Endothelial cell of hepatic sinusoid (primary cell): ENCODE measurements around the gene CELSR1.

Source experiments
- in situ Hi-C: cut with HindIII; loops from 2 replicates; pipeline ENCODE4 v1.10.0; 2017; ENCODE audit warnings: low sequenced_read_pairs

Gene CELSR1

GRCh38 chr22:46346680-46347405 is 190.6 kb downstream of the CELSR1 start:
- in situ Hi-C loops, result no loop called here

GRCh38 chr22:46340676-46341075 is 196.7 kb downstream of the CELSR1 start:
- in situ Hi-C loops, result no loop called here

DNA sequence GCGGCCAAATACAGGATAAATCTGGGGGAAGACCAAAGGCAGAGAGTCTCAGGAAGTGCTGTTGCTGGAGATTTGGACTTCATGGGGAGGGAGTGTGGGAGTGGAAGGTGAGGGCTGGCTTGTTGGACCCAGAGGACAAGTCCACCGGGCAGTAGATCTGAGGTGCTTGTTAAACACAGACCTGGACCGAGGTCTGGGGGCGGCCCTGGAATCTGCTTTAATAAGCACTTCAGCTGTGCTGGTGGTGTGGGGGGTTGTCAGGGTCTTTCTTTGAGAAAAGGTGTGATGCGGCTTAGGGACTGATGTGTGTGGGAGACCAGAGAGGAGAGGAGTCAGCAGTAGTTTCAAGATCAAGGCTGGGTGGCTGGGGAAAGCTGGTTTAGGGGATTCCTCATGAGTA is 197.5 kb downstream of the CELSR1 start:
- in situ Hi-C loops, result loop anchor here (10.0 kb wide), 4 partner anchors 105 to 315 kb away; no protein-coding TSS in a partner anchor

GRCh38 chr22:46338636-46339035 is 198.8 kb downstream of the CELSR1 start:
- in situ Hi-C loops, result loop anchor here (10.0 kb wide), 4 partner anchors 106 to 314 kb away; no protein-coding TSS in a partner anchor

GRCh38 chr22:46337870-46338269 is 199.6 kb downstream of the CELSR1 start:
- in situ Hi-C loops, result loop anchor here (10.0 kb wide), 4 partner anchors 107 to 313 kb away; no protein-coding TSS in a partner anchor

DNA sequence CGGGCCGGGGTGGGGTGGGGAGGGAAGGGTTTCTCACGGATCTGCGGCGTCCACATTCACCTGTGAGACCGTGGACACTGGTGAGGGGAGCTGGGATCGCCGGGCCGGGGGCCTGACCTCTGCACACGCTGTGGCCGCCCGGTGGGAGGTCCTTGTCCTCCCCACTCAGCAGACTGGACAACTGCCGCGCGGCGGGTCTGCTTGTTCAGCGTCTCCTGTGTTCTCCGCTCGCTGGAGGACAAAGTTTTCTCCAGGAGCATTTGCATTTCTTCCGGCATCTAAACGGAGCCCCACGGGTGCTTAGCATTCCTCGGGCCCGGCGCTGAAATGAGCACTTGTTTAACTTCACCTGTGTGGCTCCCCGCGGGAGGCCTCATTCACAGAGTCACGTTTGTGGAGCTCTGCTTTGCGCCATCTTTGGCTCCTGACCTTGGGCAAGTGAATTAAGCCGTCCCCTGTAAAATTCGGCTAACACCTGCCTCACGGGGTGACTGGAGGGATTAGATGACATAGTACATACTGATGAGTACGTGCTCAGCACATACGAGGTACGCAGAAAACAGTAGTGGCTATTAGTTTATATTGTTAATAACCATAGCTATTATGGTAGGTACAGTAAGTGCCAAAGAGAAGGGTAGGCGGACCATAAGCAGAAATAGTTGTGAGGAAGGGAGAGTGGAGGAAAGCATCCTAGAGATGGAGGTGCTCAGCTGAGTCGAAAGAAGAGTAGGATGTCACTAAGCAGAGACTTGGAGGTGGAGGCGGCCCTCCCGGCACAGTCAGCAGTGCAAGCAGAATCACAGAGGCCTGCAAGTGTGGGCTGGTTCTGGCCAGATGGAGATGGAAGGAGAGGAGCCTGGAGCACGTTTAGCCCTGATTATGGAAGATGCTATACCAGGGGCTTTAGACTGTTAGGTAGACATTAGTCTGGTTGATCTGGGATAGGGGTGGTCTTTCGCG is 201.0 kb downstream of the CELSR1 start:
- in situ Hi-C loops, result loop anchor here (10.0 kb wide), 4 partner anchors 108 to 312 kb away; no protein-coding TSS in a partner anchor

DNA sequence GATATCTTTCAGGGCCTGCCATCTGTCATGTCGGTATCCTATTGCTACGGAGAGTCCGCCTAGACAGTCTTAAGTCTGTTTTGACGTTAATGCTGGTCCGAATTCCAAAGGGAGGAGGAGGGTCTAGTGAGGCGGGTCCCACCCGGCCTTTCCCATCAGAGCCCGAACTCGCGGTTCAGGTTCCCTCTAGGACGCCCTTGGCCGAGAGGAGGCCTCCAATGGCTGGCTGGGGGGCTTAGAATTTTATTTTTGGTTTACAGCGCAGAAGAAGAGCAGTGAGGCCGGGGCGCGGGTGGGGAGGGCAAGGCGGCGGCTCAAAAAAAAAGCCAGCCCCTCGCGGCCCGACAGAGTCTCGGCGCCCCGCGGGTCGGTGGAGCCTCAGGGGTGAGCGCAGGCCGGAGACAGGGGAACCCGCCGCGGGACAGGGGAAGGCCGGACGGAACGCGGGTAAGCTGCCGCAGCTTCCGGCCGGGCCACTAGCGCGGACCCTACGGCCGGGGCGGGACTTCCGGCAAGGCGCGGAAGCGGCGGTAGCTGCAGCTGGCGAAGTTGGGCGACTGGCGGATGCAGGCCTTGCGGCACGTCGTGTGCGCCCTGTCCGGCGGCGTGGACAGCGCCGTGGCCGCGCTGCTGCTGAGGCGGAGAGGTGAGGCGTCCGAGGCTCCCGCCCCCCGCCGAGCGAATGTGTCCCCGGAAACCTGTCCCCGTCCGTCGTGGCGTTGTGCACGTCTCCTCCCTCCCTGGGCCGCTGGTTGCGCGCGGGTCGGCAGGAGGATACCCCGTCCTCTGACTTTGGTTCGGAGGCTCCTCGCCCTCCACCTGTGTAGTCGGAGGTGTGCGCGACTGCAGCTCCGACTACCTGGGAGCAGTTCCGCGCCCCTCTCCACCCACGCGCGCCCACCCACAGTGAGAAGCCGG is 202.0 kb downstream of the CELSR1 start, which contains the start of gene TRMU:
Gene TRMU (plus strand): TSS at position 514 of the 918 bp plus-strand sequence. CDS start 51 bp downstream, at position 565.
- in situ Hi-C loops, result loop anchor here (10.0 kb wide), 4 partner anchors 109 to 311 kb away; no protein-coding TSS in a partner anchor

- in situ Hi-C loops, result loop anchor here (5.0 to 10.0 kb wide), 6 partner anchors 74 to 307 kb away; no protein-coding TSS in a partner anchor
Observed at GRCh38 chr22:46331496-46331895, 205.9 kb downstream of the CELSR1 start.

DNA sequence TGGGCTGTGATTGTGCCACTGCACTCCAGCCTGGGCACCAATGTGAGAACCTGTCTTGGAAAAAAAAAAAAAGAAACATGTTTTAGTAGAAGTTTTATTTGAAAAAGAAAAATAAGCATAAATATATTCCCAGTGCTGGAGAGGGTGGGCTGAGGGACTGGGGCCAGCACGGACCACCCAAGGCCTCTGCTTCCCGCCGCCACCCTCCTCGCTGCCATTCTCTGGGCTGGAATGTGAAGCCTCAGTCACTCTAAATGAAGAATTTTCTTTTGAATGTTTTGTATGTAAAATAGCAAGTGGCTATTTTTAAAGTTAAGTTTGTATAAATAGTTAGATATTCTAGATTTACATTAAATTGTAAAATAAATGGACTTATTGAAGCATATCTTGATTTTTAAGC is 207.0 kb downstream of the CELSR1 start:
- in situ Hi-C loops, result loop anchor here (5.0 to 10.0 kb wide), 6 partner anchors 73 to 306 kb away; no protein-coding TSS in a partner anchor

DNA sequence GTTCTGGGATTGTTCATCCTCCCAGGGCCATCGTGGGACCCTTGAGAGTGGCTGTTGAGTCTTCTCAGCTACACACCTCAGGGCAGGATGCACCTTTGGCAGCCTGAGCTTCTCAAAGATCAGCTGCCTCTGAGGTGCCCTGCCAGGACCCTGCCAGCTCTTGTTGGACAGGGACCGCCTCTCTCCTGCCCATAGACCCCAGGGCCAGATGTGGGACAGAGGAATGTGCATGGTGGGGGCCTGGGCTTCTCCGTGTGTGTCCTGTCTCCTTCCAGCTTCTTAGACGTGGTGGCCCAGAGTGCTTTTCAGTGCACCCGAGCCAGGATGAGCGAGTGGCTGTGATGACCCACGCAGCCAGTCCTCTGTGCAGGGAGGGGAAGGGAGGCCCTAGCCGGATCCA is 207.8 kb downstream of the CELSR1 start:
- in situ Hi-C loops, result loop anchor here (5.0 to 10.0 kb wide), 6 partner anchors 72 to 305 kb away; no protein-coding TSS in a partner anchor

- in situ Hi-C loops, result no loop called here
Observed at GRCh38 chr22:46328797-46329196, 208.6 kb downstream of the CELSR1 start.

- in situ Hi-C loops, result no loop called here
Observed at GRCh38 chr22:46327691-46328465, 209.5 kb downstream of the CELSR1 start.

- in situ Hi-C loops, result no loop called here
Observed at GRCh38 chr22:46326066-46326680, 211.2 kb downstream of the CELSR1 start.

DNA sequence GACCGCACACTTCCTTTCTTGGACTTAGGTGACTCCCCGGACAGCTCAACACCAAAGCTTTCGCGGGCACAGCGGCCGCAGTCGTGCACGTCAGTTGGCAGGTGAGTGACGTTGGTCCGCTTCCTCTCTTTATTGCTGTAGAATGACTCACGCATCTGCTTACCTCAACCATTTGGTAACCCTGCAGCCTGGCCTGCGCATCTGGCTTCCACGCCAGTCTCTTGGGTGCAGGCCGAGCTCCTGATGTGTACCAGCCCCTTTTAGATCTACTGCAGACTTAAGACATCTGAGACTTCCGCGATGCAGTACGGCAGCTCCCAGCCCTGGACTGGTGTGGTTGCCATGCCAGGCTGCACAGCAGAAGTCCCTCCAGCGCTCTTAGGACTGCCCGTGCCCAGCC is 214.3 kb downstream of the CELSR1 start:
- in situ Hi-C loops, result no loop called here

- in situ Hi-C loops, result no loop called here
Observed at GRCh38 chr22:46322711-46323110, 214.7 kb downstream of the CELSR1 start.

- in situ Hi-C loops, result no loop called here
Observed at GRCh38 chr22:46320716-46321386, 216.6 kb downstream of the CELSR1 start.

DNA sequence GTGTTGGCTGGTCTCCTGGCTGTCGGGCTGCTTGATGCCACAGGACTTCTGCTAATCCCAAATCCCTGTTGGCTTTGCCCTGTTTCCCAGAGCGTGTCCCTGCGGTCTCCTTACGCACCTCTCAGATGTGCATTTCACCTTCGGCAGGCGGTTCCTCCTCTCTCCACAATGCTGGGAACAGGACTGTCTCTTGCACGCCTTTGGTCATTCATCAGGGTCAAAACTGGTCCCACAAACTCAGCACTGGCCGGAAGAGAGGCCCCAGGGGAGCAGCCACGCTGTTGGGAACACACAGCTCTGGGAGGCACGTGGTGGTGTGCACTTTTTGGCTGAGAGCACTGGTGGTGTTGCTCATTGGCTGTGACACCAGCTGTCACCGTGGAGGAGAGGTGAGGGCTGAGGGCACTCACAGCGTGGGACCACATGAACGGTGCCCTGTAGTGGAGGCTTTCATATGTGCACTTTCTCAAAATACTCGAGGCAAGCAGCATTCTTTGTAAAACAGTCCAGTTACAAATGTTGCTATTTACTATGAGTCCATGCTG is 217.2 kb downstream of the CELSR1 start:
- in situ Hi-C loops, result no loop called here

GRCh38 chr22:46319319-46319718 is 218.1 kb downstream of the CELSR1 start:
- in situ Hi-C loops, result no loop called here
